Measurements from ENCODE around the gene ESYT2.

The ESYT2 gene

GRCh38 chr7:158784270-158784669, 45.0 kb downstream of the ESYT2 start:
- H3K27ac ChIP-seq (ENCODE audit: low read depth in 2 of 2, low read length in 2 of 2), result no peak overlapping the region
- no peaks in the 10 kb centered on the region for H3K27me3 ChIP-seq (ENCODE audit: control insufficient read depth in 2 of 2, insufficient read depth in 2 of 2, low read length in 2 of 2)
- no peak overlapping the region for H3K4me3 ChIP-seq (ENCODE audit: low read length in 2 of 2)
- peaks cover 8 to 9% of the 10 kb centered on the region in 2 donors for H3K4me1 ChIP-seq (ENCODE audit: control insufficient read depth in 2 of 2, insufficient read depth in 2 of 2, low read length in 2 of 2)
- no peaks in the 10 kb centered on the region for H3K9me3 ChIP-seq (ENCODE audit: control insufficient read depth in 2 of 2, low read length in 2 of 2)
- peaks cover 49% of the 10 kb centered on the region in 2 donors for H3K36me3 ChIP-seq (ENCODE audit: control insufficient read depth in 2 of 2, insufficient read depth in 2 of 2, low read length in 2 of 2)
- H3K9ac ChIP-seq (ENCODE audit: low read depth in 1 of 2, low read length in 2 of 2), result no peak overlapping the region

- H3K9me3 ChIP-seq (ENCODE audit: control insufficient read depth in 2 of 2, low read length in 2 of 2), result no peaks in the 10 kb centered on the region
- no peak overlapping the region for H3K4me3 ChIP-seq (ENCODE audit: low read length in 2 of 2)
- no peaks in the 10 kb centered on the region for H3K27me3 ChIP-seq (ENCODE audit: control insufficient read depth in 2 of 2, insufficient read depth in 2 of 2, low read length in 2 of 2)
- no peak overlapping the region for H3K27ac ChIP-seq (ENCODE audit: low read depth in 2 of 2, low read length in 2 of 2)
- H3K36me3 ChIP-seq (ENCODE audit: control insufficient read depth in 2 of 2, insufficient read depth in 2 of 2, low read length in 2 of 2), result peaks cover 49% of the 10 kb centered on the region in 2 donors
- peaks cover 13% of the 10 kb centered on the region in 2 donors for H3K4me1 ChIP-seq (ENCODE audit: control insufficient read depth in 2 of 2, insufficient read depth in 2 of 2, low read length in 2 of 2)
- H3K9ac ChIP-seq (ENCODE audit: low read depth in 1 of 2, low read length in 2 of 2), result no peak overlapping the region
Observed at GRCh38 chr7:158783595-158783994, 45.7 kb downstream of the ESYT2 start.

GRCh38 chr7:158782761-158783401, 46.4 kb downstream of the ESYT2 start:
- H3K36me3 ChIP-seq (ENCODE audit: control insufficient read depth in 2 of 2, insufficient read depth in 2 of 2, low read length in 2 of 2), result peaks cover 48 to 49% of the 10 kb centered on the region in 2 donors
- H3K9ac ChIP-seq (ENCODE audit: low read depth in 1 of 2, low read length in 2 of 2), result no peak overlapping the region
- no peaks in the 10 kb centered on the region for H3K9me3 ChIP-seq (ENCODE audit: control insufficient read depth in 2 of 2, low read length in 2 of 2)
- peak overlapping the region in 1 of 2 donors; percentile 30 for H3K27ac ChIP-seq (ENCODE audit: low read depth in 2 of 2, low read length in 2 of 2)
- H3K4me3 ChIP-seq (ENCODE audit: low read length in 2 of 2), result no peak overlapping the region
- no peaks in the 10 kb centered on the region for H3K27me3 ChIP-seq (ENCODE audit: control insufficient read depth in 2 of 2, insufficient read depth in 2 of 2, low read length in 2 of 2)
- H3K4me1 ChIP-seq (ENCODE audit: control insufficient read depth in 2 of 2, insufficient read depth in 2 of 2, low read length in 2 of 2), result peaks cover 19 to 20% of the 10 kb centered on the region in 2 donors

GRCh38 chr7:158781974-158782664, 47.2 kb downstream of the ESYT2 start:
- Histone ChIP-seq H3K4me1 (ENCODE audit: control insufficient read depth in 2 of 2, insufficient read depth in 2 of 2, low read length in 2 of 2) (peaks cover 25% of the 10 kb centered on the region in 2 donors), H3K36me3 (ENCODE audit: control insufficient read depth in 2 of 2, insufficient read depth in 2 of 2, low read length in 2 of 2) (peaks cover 41 to 47% of the 10 kb centered on the region in 2 donors), H3K27ac (ENCODE audit: low read depth in 2 of 2, low read length in 2 of 2) (no peak overlapping the region), H3K4me3 (ENCODE audit: low read length in 2 of 2) (no peak overlapping the region), H3K9me3 (ENCODE audit: control insufficient read depth in 2 of 2, low read length in 2 of 2) (no peaks in the 10 kb centered on the region), H3K27me3 (ENCODE audit: control insufficient read depth in 2 of 2, insufficient read depth in 2 of 2, low read length in 2 of 2) (no peaks in the 10 kb centered on the region), H3K9ac (ENCODE audit: low read depth in 1 of 2, low read length in 2 of 2) (no peak overlapping the region)

GRCh38 chr7:158781217-158781973, 47.9 kb downstream of the ESYT2 start:
- no peaks in the 10 kb centered on the region for H3K9me3 ChIP-seq (ENCODE audit: control insufficient read depth in 2 of 2, low read length in 2 of 2)
- peaks cover 27 to 28% of the 10 kb centered on the region in 2 donors for H3K4me1 ChIP-seq (ENCODE audit: control insufficient read depth in 2 of 2, insufficient read depth in 2 of 2, low read length in 2 of 2)
- H3K9ac ChIP-seq (ENCODE audit: low read depth in 1 of 2, low read length in 2 of 2), result no peak overlapping the region
- H3K27ac ChIP-seq (ENCODE audit: low read depth in 2 of 2, low read length in 2 of 2), result no peak overlapping the region
- H3K36me3 ChIP-seq (ENCODE audit: control insufficient read depth in 2 of 2, insufficient read depth in 2 of 2, low read length in 2 of 2), result peaks cover 36 to 42% of the 10 kb centered on the region in 2 donors
- no peak overlapping the region for H3K4me3 ChIP-seq (ENCODE audit: low read length in 2 of 2)
- H3K27me3 ChIP-seq (ENCODE audit: control insufficient read depth in 2 of 2, insufficient read depth in 2 of 2, low read length in 2 of 2), result no peaks in the 10 kb centered on the region

- Histone ChIP-seq H3K27me3 (ENCODE audit: control insufficient read depth in 2 of 2, insufficient read depth in 2 of 2, low read length in 2 of 2) (no peaks in the 10 kb centered on the region), H3K4me1 (ENCODE audit: control insufficient read depth in 2 of 2, insufficient read depth in 2 of 2, low read length in 2 of 2) (peaks cover 34 to 36% of the 10 kb centered on the region in 2 donors), H3K36me3 (ENCODE audit: control insufficient read depth in 2 of 2, insufficient read depth in 2 of 2, low read length in 2 of 2) (peaks cover 31 to 40% of the 10 kb centered on the region in 2 donors), H3K27ac (ENCODE audit: low read depth in 2 of 2, low read length in 2 of 2) (peak overlapping the region; percentile 73 to 74), H3K9me3 (ENCODE audit: control insufficient read depth in 2 of 2, low read length in 2 of 2) (no peaks in the 10 kb centered on the region), H3K9ac (ENCODE audit: low read depth in 1 of 2, low read length in 2 of 2) (peak overlapping the region; percentile 38 to 54), H3K4me3 (ENCODE audit: low read length in 2 of 2) (no peak overlapping the region)
Observed at GRCh38 chr7:158779061-158780000, 50.0 kb downstream of the ESYT2 start.

- Histone ChIP-seq H3K9me3 (ENCODE audit: control insufficient read depth in 2 of 2, low read length in 2 of 2) (no peaks in the 10 kb centered on the region), H3K4me3 (ENCODE audit: low read length in 2 of 2) (peak overlapping the region in 1 of 2 donors; percentile 8), H3K36me3 (ENCODE audit: control insufficient read depth in 2 of 2, insufficient read depth in 2 of 2, low read length in 2 of 2) (peaks cover 27 to 32% of the 10 kb centered on the region in 2 donors), H3K9ac (ENCODE audit: low read depth in 1 of 2, low read length in 2 of 2) (peak overlapping the region in 1 of 2 donors; percentile 38), H3K27me3 (ENCODE audit: control insufficient read depth in 2 of 2, insufficient read depth in 2 of 2, low read length in 2 of 2) (no peaks in the 10 kb centered on the region), H3K27ac (ENCODE audit: low read depth in 2 of 2, low read length in 2 of 2) (peak overlapping the region; percentile 73 to 74), H3K4me1 (ENCODE audit: control insufficient read depth in 2 of 2, insufficient read depth in 2 of 2, low read length in 2 of 2) (peaks cover 34 to 36% of the 10 kb centered on the region in 2 donors)
Observed at GRCh38 chr7:158778471-158778870, 50.8 kb downstream of the ESYT2 start.

- Histone ChIP-seq H3K36me3 (ENCODE audit: control insufficient read depth in 2 of 2, insufficient read depth in 2 of 2, low read length in 2 of 2) (peaks cover 26 to 27% of the 10 kb centered on the region in 2 donors), H3K9ac (ENCODE audit: low read depth in 1 of 2, low read length in 2 of 2) (peak overlapping the region in 1 of 2 donors; percentile 50), H3K4me1 (ENCODE audit: control insufficient read depth in 2 of 2, insufficient read depth in 2 of 2, low read length in 2 of 2) (peaks cover 34 to 36% of the 10 kb centered on the region in 2 donors), H3K9me3 (ENCODE audit: control insufficient read depth in 2 of 2, low read length in 2 of 2) (no peaks in the 10 kb centered on the region), H3K4me3 (ENCODE audit: low read length in 2 of 2) (peak overlapping the region in 1 of 2 donors; percentile 6), H3K27ac (ENCODE audit: low read depth in 2 of 2, low read length in 2 of 2) (peak overlapping the region; percentile 74 to 91), H3K27me3 (ENCODE audit: control insufficient read depth in 2 of 2, insufficient read depth in 2 of 2, low read length in 2 of 2) (no peaks in the 10 kb centered on the region)
Observed at GRCh38 chr7:158777793-158778192, 51.5 kb downstream of the ESYT2 start.

- H3K36me3 ChIP-seq (ENCODE audit: control insufficient read depth in 2 of 2, insufficient read depth in 2 of 2, low read length in 2 of 2), result peaks cover 12 to 17% of the 10 kb centered on the region in 2 donors
Observed at GRCh38 chr7:158776474-158776873, 52.8 kb downstream of the ESYT2 start.

More at GRCh38 chr7:158776474-158776873, 52.8 kb downstream of the ESYT2 start:
- Histone ChIP-seq H3K27ac (ENCODE audit: low read depth in 2 of 2, low read length in 2 of 2) (peak overlapping the region; percentile 74 to 91), H3K9ac (ENCODE audit: low read depth in 1 of 2, low read length in 2 of 2) (peak overlapping the region; percentile 14 to 22), H3K4me1 (ENCODE audit: control insufficient read depth in 2 of 2, insufficient read depth in 2 of 2, low read length in 2 of 2) (peaks cover 34 to 36% of the 10 kb centered on the region in 2 donors), H3K9me3 (ENCODE audit: control insufficient read depth in 2 of 2, low read length in 2 of 2) (no peaks in the 10 kb centered on the region), H3K27me3 (ENCODE audit: control insufficient read depth in 2 of 2, insufficient read depth in 2 of 2, low read length in 2 of 2) (no peaks in the 10 kb centered on the region), H3K4me3 (ENCODE audit: low read length in 2 of 2) (no peak overlapping the region)
